Measurements from ENCODE around the gene CNNM3.

CNNM3 gene

GRCh38 chr2:96819128-96819875 lies 3.2 kb downstream of the CNNM3 start:
- DNase-seq: no peak

GRCh38 chr2:96819876-96820511 lies 3.9 kb downstream of the CNNM3 start:
- no peak for DNase-seq

DNA sequence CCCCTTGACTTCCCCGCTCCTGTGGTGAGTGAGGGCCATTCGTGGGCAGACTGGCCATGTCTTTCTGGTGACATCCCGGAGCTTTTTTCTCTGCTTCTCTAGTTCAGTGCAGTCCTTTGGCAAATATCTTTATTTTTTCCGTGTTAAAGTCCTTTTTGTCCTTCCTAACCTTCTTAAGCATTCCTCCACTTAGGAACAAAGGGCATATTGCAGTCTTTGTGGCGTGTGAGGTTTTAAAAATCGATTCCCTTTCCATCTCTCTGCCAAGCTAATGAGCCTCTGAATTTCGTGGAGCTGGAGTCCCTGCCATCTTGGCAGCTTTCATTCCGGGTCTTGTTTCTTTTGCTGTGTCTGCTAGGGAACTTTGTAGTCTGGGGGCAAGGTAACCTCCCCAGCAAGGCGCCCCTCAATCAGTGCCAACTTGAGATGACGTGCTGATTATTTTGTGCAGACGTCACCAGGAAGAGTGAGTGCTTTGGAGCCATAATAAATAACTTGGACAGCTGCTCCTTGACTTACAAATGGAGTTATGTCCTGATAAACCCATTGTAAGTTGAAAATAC lies 5.1 kb downstream of the CNNM3 start:
- no peak for DNase-seq

DNA sequence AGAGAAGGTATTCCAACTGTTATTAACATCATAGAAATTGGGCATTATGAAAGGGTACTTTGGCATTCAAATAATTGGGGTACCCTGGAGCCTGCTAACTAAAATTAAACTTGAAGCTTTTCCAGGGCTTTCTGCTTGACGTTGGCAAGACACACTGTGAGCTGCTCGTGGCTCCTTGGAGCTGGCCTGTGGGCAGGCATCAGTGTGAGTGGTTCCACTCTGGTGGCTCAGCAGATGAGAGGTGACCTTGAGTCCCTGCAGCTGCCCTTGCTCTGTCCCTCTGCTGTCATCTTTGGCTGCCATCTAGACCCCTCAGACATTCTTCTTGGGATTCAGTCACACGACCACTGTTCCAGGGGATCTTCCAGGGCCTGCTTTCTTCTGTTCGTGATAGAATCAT lies 6.7 kb downstream of the CNNM3 start:
- no peak for DNase-seq

GRCh38 chr2:96823198-96823597 lies 7.1 kb downstream of the CNNM3 start:
- DNase-seq: no peak

DNA sequence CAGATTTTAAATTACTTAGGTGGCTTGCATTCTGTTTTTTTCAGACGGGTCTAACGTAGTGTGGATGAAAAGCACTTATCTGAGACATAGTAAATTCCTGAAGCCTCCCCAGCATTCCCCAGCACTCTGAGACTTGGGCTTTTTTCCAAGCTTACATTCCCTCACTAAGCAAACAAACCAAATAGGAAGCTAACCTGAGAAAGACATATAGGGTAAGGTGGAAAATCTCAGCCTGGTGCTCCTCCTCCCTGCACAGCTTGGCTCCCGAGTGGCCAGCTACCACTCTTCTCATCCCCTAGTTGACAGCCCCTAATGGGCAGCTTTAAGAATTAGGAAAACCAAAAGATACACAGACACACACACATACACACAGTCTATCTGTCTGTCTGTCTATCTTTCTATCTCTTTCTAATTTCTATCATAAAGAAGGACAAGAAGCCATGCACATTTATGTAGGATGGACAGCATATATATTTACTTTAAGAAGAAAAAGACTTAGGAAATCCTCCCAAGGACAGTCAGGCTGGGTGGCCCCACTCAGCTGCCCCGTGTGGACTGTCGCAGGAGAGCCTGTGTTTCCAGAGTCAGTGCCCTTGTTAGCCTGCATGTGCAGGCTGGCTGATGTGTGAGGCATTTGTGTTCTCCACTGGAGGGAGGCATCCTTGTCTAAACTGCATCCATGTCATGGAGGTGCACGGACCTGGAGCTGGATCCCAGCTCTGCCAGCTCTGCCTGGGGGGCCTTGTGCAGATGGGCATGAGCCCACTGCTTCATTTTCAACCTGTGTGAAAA lies 8.2 kb downstream of the CNNM3 start:
- no peak for DNase-seq

DNA sequence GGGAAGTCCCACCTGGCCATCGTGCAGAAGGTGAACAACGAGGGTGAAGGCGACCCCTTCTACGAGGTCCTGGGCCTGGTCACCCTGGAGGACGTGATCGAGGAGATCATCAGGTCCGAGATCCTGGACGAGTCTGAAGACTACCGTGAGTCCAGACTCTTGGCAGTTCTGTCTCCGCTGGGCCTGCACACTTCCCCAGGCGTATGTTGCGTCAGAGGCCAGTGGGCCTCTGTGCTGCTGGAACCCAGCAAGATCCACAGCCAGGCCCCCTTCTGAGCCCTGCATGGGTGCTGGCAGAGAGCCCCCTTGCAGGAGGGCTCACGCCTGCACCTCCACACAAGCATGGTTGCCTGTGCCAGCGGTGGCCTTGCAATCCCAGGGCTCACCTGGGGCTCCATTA lies 9.0 kb downstream of the CNNM3 start:
- no peak for DNase-seq

DNA sequence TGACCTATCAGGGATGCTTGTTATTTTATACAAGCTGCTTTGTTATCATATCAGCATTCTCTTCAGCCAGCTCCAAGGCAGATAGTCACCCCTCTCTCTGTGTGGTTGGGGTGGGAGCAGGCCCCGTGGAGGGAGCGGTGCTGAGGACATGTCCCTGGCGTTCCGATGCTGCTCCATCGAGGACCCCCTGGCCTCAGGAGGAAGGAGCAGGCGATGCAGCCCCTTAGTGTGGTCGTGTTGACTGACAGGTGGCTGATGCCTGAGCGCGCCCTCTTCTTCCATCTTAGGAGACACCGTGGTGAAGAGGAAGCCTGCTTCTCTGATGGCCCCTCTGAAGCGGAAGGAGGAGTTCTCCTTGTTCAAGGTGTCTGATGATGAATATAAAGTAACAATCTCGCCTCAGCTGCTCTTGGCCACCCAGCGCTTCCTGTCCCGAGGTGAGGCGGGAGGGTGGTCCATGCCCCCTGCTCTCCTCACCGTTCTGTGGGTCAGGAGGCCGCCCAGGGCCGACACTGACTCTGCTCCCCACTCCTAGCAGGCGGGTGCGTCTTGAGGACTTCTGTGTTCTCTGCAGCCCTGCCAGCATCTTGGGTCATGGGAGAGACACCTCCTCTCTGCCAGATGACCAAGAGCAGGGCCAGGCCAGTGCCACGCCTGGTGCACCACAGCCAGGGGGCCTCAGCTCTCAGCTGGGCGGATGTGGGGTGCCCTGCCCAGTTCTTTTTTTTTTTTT lies 10.6 kb downstream of the CNNM3 start:
- no peak for DNase-seq

DNA sequence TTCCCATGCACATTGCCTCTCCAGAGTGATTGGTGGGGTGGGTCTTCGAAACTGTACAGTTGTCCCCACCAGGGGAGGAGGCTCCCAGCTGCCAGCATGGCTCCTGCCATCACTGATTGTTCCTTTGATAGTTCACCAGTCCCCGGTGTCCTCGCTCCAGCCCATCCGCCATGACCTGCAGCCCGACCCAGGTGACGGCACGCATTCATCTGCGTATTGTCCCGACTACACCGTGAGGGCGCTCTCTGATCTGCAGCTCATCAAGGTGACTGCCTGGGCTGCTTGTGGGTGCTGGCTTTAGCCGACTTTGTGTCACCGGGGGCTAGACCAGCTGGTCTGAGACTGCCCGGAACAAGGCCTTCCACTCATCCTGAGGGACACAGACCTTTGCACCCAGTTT lies 12.4 kb downstream of the CNNM3 start:
- no peak for DNase-seq

DNA sequence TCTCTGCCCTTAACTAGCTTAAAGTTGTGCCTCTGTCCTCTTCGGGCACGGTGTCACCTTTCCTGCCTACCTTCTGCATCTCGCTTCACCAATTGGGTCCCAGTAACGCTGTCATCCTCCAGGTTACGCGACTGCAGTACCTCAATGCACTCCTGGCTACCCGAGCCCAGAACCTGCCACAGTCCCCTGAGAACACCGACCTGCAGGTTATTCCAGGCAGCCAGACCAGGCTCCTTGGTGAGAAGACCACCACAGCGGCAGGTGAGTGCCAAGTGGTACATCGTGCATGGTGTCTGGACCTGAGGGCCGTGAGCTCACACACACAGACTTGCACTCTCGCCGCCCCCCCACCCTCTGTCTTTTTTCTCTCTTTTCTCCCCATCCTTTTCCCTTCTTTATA lies 12.8 kb downstream of the CNNM3 start:
- DNase-seq: no peak

GRCh38 chr2:96830044-96830562 lies 14.0 kb downstream of the CNNM3 start:
- no peak for DNase-seq

DNA sequence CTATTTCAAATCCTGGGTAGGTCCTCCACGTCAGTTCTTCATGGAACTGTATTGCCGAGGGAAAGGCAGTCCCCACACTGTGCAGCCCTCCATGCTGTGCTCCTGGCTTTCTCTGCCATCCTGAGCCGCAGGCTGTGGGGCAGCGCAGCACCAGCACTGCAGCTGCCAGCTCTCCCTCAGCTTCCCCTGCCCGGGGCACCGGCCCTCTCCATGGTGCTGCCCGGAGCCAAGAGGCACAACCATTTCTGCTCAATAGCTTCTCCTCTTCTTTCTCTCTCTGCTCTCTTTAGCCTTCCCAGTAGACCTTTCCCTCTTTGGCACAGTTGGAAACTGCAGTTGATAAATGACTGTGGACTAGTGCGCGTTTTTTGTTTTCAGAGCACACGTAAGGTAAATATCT lies 15.6 kb downstream of the CNNM3 start:
- no peak for DNase-seq

GRCh38 chr2:96832408-96832753 lies 16.3 kb downstream of the CNNM3 start:
- DNase-seq: no peak

DNA sequence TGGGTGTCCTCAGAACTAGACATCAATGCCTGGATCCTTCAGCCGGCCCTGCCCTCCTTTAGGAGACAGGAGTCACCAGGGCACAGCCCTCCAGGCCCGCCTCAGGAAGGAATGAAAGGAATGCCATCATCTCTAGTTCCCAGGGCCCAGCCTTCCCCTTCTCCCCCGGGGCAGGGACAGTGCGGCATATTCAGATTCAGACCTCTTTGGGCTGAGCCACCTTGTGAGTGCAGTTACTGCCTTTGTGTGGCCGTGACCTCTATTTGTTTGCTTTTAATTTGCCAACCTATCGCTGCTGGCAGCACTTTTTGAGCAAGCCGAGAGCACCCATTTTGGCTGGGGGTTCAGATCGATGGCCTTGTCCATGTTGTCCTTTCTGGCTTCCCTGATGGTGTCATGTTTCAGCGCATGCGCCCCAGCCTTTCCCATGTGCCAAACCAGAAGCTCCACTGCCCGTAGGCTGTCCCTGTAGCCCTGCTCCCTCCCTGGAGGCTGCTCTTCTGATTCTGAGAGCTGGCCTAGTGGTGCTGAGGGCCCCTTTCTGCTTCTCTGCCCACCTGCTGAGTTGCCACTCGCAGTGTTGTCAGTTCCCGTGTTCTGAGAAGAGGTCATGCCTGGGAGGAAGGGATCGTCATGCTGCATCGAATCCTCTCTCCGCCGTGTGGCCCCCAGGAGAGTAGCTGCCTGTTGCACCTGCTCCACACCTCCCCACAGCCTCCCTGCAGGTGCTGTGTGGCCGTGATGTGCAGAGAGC lies 16.9 kb downstream of the CNNM3 start:
- DNase-seq: no peak

- DNase-seq: no peak
Measured at GRCh38 chr2:96835830-96836229, 19.8 kb downstream of the CNNM3 start.

DNA sequence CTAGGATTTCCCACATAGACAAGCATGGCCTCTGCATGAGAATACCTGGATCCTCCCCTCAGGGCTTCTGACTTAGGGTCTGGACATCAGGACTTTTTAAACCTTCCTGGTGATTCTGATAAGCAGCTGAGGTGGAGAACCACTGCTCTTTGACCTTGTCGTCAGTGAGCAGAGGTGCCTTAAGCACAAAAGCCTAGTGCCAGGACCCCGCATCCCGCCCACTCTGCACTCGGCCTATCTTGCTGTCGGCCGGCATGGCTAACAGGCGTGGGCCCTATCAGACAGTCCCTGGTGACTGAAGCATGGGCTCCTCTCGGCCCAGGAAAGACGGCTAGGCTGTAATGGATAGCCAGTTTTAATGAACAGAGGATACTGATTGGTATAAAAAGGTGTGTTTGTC lies 21.5 kb downstream of the CNNM3 start:
- DNase-seq: no peak

DNA sequence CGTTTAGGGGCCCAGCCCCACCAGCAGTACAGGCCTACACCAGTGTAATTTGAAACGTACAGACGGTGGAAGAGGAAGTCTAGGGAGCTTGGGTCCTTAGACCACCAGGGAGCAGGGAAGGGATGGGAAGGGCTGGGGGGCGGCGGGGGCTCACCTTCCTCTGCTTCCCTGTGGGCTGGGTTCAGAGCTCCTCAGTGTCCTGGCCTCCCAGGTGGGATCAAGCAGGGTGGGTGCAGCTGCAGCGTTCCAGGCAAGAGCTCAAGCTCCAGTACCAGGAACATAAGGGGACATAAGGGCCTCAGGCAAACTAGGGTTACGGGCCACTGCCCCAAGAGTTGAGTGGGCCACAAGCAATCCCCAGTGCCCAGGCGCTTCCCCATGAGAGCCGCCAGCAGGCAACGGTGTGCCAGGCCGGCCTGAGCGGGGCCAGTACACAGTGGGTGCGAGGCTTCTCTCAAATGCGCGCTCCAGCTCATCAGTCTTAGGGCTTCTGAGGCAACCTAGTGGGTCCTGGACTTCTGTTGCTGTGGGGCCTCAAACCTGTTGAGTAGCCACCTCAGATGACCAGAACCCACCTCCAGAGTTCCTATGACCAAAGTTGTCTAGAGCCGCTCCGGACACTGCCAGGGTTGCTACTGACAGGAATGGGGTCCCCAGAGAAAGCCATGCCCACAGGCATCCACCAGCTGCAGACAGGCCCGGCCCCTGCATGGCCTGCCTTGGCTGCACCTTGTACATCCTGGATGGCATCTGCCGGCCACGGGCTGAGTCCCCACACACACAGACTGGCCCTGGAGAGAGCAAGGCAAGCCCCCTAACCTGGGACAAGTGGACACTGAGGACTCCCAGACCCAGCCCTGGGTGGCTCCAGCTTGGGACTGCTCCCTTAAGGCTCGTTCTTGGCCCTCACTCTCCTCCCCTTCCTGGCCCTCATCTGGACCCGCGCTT lies 22.6 kb downstream of the CNNM3 start:
- no peak for DNase-seq

- DNase-seq: no peak
Measured at GRCh38 chr2:96839293-96839874, 23.3 kb downstream of the CNNM3 start.

- no peak for DNase-seq
Measured at GRCh38 chr2:96839875-96840850, 24.1 kb downstream of the CNNM3 start.

Data from AML-193 (cell line).